H9 (cell line): Measurements from ENCODE around the gene ZBTB49. TPM values are rescaled to one million over a fixed set of nuclear protein-coding genes. Genes with fewer than 3 reads are reported as not detected.

Experiments used
- DNase-seq: peaks from one replicate; pipeline ENCODE4 v3.0.0-alpha.2; 2017
- H2AFZ ChIP-seq: one replicate; pipeline ENCODE4 v1.6.1; 2013; ENCODE audit warnings: mild to moderate bottlenecking, low read length, control low read depth, moderate library complexity
- H2AK5ac ChIP-seq: 2 replicates; pipeline ENCODE4 v1.6.1; 2013; ENCODE audit warnings: low read length, control low read depth, mixed read lengths; ENCODE audit not compliant: insufficient read length
- H2BK120ac ChIP-seq: one replicate; pipeline ENCODE4 v1.6.1; 2013; ENCODE audit warnings: low read depth, mild to moderate bottlenecking, low read length, control low read depth, inconsistent platforms; ENCODE audit not compliant: poor library complexity, severe bottlenecking
- H2BK12ac ChIP-seq: 2 replicates; pipeline ENCODE4 v1.6.1; 2013; ENCODE audit warnings: low read length, control low read depth, mixed read lengths, low read depth; ENCODE audit not compliant: insufficient read length
- H2BK15ac ChIP-seq: 2 replicates; pipeline ENCODE4 v1.6.1; 2013; ENCODE audit warnings: low read depth, low read length, control low read depth
- H2BK20ac ChIP-seq: one replicate; pipeline ENCODE4 v1.6.1; 2013; ENCODE audit warnings: low read depth, mild to moderate bottlenecking, low read length, control low read depth, inconsistent platforms; ENCODE audit not compliant: poor library complexity, severe bottlenecking
- H2BK5ac ChIP-seq: 2 replicates; pipeline ENCODE4 v1.6.1; 2013; ENCODE audit warnings: low read length, control low read depth, mixed read lengths; ENCODE audit not compliant: insufficient read length
- H3K14ac ChIP-seq: 2 replicates; pipeline ENCODE4 v1.6.1; 2013; ENCODE audit warnings: low read length, control low read depth; ENCODE audit not compliant: insufficient read depth
- H3K18ac ChIP-seq: 2 replicates; pipeline ENCODE4 v1.6.1; 2013; ENCODE audit warnings: low read depth, mild to moderate bottlenecking, mixed read lengths, low read length, control low read depth; ENCODE audit not compliant: insufficient read length
- H3K23ac ChIP-seq: 2 replicates; pipeline ENCODE4 v1.6.1; 2013; ENCODE audit warnings: low read length, control low read depth, mixed read lengths, low read depth; ENCODE audit not compliant: insufficient read length
- H3K23me2 ChIP-seq: 2 replicates; pipeline ENCODE4 v1.6.1; 2013; ENCODE audit warnings: low read depth, mild to moderate bottlenecking, mixed read lengths, low read length, control low read depth; ENCODE audit not compliant: insufficient read length, poor library complexity, severe bottlenecking
- H3K27ac ChIP-seq: 2 replicates; pipeline ENCODE4 v1.5.1; 2013; ENCODE audit warnings: low read length, control low read depth, mixed read lengths, low read depth; ENCODE audit not compliant: insufficient read length
- H3K27me3 ChIP-seq: 2 replicates; pipeline ENCODE4 v1.6.1; 2013; ENCODE audit warnings: low read length, control low read depth, inconsistent platforms; ENCODE audit not compliant: insufficient read depth
- H3K4ac ChIP-seq: 2 replicates; pipeline ENCODE4 v1.6.1; 2013; ENCODE audit warnings: low read depth, mild to moderate bottlenecking, control low read depth, inconsistent platforms, low read length, moderate library complexity
- H3K4me1 ChIP-seq: 2 replicates; pipeline ENCODE4 v1.6.1; 2013; ENCODE audit warnings: low read length, control low read depth, inconsistent platforms; ENCODE audit not compliant: insufficient read depth
- H3K4me2 ChIP-seq: 2 replicates; pipeline ENCODE4 v1.6.1; 2013; ENCODE audit warnings: low read length, control low read depth, mixed read lengths; ENCODE audit not compliant: insufficient read length, insufficient read depth
- H3K56ac ChIP-seq: 2 replicates; pipeline ENCODE4 v1.6.1; 2013; ENCODE audit warnings: low read depth, mild to moderate bottlenecking, mixed read lengths, low read length, control low read depth; ENCODE audit not compliant: insufficient read length
- H3K79me1 ChIP-seq: 2 replicates; pipeline ENCODE4 v1.6.1; 2013; ENCODE audit warnings: low read depth, mild to moderate bottlenecking, moderate library complexity, low read length, control low read depth, inconsistent platforms; ENCODE audit not compliant: insufficient read depth, poor library complexity, severe bottlenecking
- H3K79me2 ChIP-seq: 2 replicates; pipeline ENCODE4 v1.6.1; 2013; ENCODE audit warnings: low read length, control low read depth, inconsistent platforms; ENCODE audit not compliant: insufficient read depth
- H3K9ac ChIP-seq: 2 replicates; pipeline ENCODE4 v1.6.1; 2013; ENCODE audit warnings: low read length, control low read depth, mixed read lengths; ENCODE audit not compliant: insufficient read length; ENCODE audit errors: extremely low read depth
- H3K9me3 ChIP-seq: one replicate; pipeline ENCODE4 v1.6.1; 2013; ENCODE audit warnings: low read depth, low read length, inconsistent platforms; ENCODE audit not compliant: control insufficient read depth
- H3T11ph ChIP-seq: one replicate; pipeline ENCODE4 v1.6.1; 2013; ENCODE audit warnings: mild to moderate bottlenecking, low read length, control low read depth, inconsistent platforms
- H4K20me1 ChIP-seq: one replicate; pipeline ENCODE4 v1.6.1; 2013; ENCODE audit not compliant: control insufficient read depth, insufficient read length, insufficient read depth
- H4K5ac ChIP-seq: 2 replicates; pipeline ENCODE4 v1.6.1; 2013; ENCODE audit warnings: low read depth, mild to moderate bottlenecking, mixed read lengths, low read length, control low read depth; ENCODE audit not compliant: insufficient read length
- H4K8ac ChIP-seq: replicated peaks from 2 replicates; pipeline ENCODE4 v1.6.1; 2013; ENCODE audit warnings: low read length, control low read depth, mixed read lengths, low read depth; ENCODE audit not compliant: insufficient read length
- H4K91ac ChIP-seq: 2 replicates; pipeline ENCODE4 v1.6.1; 2013; ENCODE audit warnings: low read depth, mild to moderate bottlenecking, moderate library complexity, mixed read lengths, low read length, control low read depth; ENCODE audit not compliant: insufficient read length
- H3K27ac Mint-ChIP-seq, 3 experiments: 2 replicates in 2 of 3; 3 replicates in 1 of 3; pipeline ENCODE4 v1.8.0; 2020 to 2021; ENCODE audit warnings: mixed read lengths in 3 of 3, mild to moderate bottlenecking in 1 of 3, moderate library complexity in 1 of 3
- H3K27me3 Mint-ChIP-seq: 2 replicates; pipeline ENCODE4 v1.8.0; 2021; ENCODE audit warnings: low read depth, mild to moderate bottlenecking, moderate library complexity, mixed read lengths
- H3K36me3 Mint-ChIP-seq, 3 experiments: 2 replicates in 2 of 3; 3 replicates in 1 of 3; pipeline ENCODE4 v1.8.0; 2020 to 2021; ENCODE audit warnings: low read depth in 3 of 3, mixed read lengths in 3 of 3; ENCODE audit not compliant: insufficient read depth in 1 of 3
- H3K4me1 Mint-ChIP-seq, 2 experiments: 2 replicates each; pipeline ENCODE4 v1.8.0; 2020; ENCODE audit warnings: mixed read lengths in 2 of 2
- H3K4me3 Mint-ChIP-seq, 2 experiments: 2 replicates in 1 of 2; 3 replicates in 1 of 2; pipeline ENCODE4 v1.8.0; 2020 to 2021; ENCODE audit warnings: mild to moderate bottlenecking in 2 of 2, mixed read lengths in 2 of 2, moderate library complexity in 1 of 2
- H3K9me3 Mint-ChIP-seq, 2 experiments: 2 replicates in 1 of 2; 3 replicates in 1 of 2; pipeline ENCODE4 v1.8.0; 2020; ENCODE audit warnings: mild to moderate bottlenecking in 2 of 2, mixed read lengths in 2 of 2, moderate library complexity in 1 of 2
- WGBS: extraction: QIAGEN DNeasy Blood & Tissue Kit; methylation state at CpG from one replicate; pipeline ENCODE4 v1.1.7; 2013; ENCODE audit warnings: missing lambda C conversion rate, low lambda C conversion rate, mixed read lengths; ENCODE audit not compliant: insufficient read length; ENCODE audit errors: extremely low coverage; 5-methylcytosine and 5-hydroxymethylcytosine counted together
- total RNA-seq: library from RNA; stranded (reverse); gene quantifications from 2 replicates; pipeline ENCODE4 v1.2.1, GENCODE V29; 2021
- TF ChIP-seq, protein P1 (sequence below): fragments of 200-600 bp; sonication (generic); conservative IDR thresholded peaks from 3 replicates; pipeline ENCODE4 v1.8.0; 2021; ENCODE audit warnings: antibody characterized with exemption, mild to moderate bottlenecking

The ZBTB49 gene
- total RNA-seq, 1 experiment from 2014 or later: 8.7 TPM

GRCh38 chr4:4271912-4272311, 18.1 kb upstream of the ZBTB49 start:
- H3K23me2 ChIP-seq: no peaks in the 10 kb centered on the region

More at GRCh38 chr4:4271912-4272311, 18.1 kb upstream of the ZBTB49 start:
- Histone ChIP-seq H3K23ac (no peak overlapping the region), H2BK12ac (no peak overlapping the region), H4K20me1 (no peaks in the 10 kb centered on the region), H4K8ac (no peak overlapping the region), H4K91ac (no peak overlapping the region), H3K56ac (no peak overlapping the region), H2BK5ac (no peak overlapping the region), H2BK20ac (no peak overlapping the region), H3K27me3 (no peaks in the 10 kb centered on the region), H3T11ph (no peak overlapping the region), H3K9me3 (no peaks in the 10 kb centered on the region), H3K4ac (no peak overlapping the region), H3K79me2 (no peaks in the 10 kb centered on the region), H3K79me1 (no peaks in the 10 kb centered on the region), H2AK5ac (no peak overlapping the region), H3K14ac (no peak overlapping the region), H4K5ac (no peak overlapping the region), H3K27ac (no peak overlapping the region), H3K18ac (no peak overlapping the region), H2AFZ (no peak overlapping the region), H3K4me1 (no peaks in the 10 kb centered on the region), H3K9ac (no peak overlapping the region), H2BK120ac (no peak overlapping the region), H3K4me2 (no peak overlapping the region), H2BK15ac (no peak overlapping the region)
- H3K27me3 Mint-ChIP-seq: no peaks in the 10 kb centered on the region
- no peaks in the 10 kb centered on the region; a peak in 1 of 5 replicates for H3K9me3 Mint-ChIP-seq
- H3K4me1 Mint-ChIP-seq: no peaks in the 10 kb centered on the region
- TF ChIP-seq, protein P1, sequence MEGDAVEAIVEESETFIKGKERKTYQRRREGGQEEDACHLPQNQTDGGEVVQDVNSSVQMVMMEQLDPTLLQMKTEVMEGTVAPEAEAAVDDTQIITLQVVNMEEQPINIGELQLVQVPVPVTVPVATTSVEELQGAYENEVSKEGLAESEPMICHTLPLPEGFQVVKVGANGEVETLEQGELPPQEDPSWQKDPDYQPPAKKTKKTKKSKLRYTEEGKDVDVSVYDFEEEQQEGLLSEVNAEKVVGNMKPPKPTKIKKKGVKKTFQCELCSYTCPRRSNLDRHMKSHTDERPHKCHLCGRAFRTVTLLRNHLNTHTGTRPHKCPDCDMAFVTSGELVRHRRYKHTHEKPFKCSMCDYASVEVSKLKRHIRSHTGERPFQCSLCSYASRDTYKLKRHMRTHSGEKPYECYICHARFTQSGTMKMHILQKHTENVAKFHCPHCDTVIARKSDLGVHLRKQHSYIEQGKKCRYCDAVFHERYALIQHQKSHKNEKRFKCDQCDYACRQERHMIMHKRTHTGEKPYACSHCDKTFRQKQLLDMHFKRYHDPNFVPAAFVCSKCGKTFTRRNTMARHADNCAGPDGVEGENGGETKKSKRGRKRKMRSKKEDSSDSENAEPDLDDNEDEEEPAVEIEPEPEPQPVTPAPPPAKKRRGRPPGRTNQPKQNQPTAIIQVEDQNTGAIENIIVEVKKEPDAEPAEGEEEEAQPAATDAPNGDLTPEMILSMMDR: peak; percentile 45; the same call in 2 of the 3 replicates
- no peak overlapping the region for H3K4me3 Mint-ChIP-seq
- DNase-seq: no peak
- no peak overlapping the region for H3K27ac Mint-ChIP-seq
- WGBS: no CpG with 5 or more reads among the region's 10 CpGs
- H3K36me3 Mint-ChIP-seq: peaks cover 30 to 85% (median 54%) of the 10 kb centered on the region in 3 experiments; a peak in 6 of 7 replicates
